ENCODE results near the gene PI3. TPM values are rescaled to one million over a fixed set of nuclear protein-coding genes. Genes with fewer than 3 reads are reported as not detected.

The PI3 gene
- total RNA-seq, 1 donor from 2014 or later, result not detected

DNA sequence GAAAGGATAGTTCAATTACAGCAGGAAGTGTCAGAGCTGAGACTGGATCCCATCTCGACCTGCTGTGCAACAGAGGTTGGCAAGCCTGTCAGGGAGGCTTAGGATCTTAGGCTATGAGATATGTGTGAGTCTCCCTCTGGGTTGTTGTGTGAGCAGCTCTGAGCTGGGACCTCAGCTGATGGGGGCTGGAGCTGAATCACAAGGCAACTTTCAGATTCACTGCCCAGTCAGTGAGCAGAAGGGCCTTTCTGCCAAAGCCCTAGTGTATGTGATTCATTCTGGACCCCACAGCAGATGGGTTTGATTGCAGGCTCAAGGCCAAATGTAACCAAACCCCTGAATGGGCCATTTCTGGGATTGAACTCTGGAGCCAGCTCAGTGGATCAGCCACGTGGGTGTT, 4.5 kb downstream of the PI3 start:
- ATAC-seq, result no peak
- intact Hi-C loops (cut with DNase I), result no loop called here
- DNase-seq (ENCODE audit: missing footprints), result no peak

DNA sequence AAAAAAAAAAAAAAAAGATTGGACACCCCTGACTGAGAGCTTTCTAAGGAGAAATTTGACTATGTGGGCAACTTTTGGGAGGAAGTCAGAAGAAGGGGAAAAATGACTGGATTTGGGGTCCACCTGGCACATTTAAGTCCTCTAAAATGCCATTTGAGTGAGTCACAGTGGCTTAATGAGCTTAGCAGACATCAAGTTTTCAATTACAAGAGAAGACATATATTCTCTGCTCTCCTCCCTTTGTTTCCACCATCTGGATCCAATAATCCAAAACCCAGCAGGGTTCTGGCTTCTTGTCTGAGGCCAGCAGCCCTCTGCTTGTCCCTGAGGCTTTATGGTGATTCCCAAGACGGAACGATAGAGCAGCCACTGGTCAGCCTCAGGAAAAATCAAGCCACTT, 6.9 kb downstream of the PI3 start:
- intact Hi-C loops (cut with DNase I), result no loop called here
- DNase-seq (ENCODE audit: missing footprints) (no peak), ATAC-seq (no peak)

DNA sequence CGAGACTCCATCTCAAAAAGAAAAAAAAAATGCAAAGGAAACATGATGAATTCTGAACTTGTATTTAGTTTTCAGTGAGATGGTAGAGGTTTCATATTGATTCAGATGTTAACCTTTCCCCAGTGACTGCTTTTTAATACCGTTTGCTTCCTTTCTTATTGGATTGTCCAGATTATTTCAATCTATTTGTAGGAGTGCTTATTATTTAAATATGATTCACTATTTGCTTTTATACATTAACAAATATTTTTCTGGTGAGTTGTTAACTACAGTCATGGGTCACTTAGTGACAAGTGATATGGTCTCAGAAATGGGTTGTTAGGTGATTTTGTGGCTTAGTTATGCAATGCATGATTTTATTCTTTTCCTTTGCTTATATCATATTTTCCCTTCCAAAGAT, 8.4 kb downstream of the PI3 start:
- DNase-seq (ENCODE audit: missing footprints), result no peak
- intact Hi-C loops (cut with DNase I), result no loop called here
- ATAC-seq, result no peak

DNA sequence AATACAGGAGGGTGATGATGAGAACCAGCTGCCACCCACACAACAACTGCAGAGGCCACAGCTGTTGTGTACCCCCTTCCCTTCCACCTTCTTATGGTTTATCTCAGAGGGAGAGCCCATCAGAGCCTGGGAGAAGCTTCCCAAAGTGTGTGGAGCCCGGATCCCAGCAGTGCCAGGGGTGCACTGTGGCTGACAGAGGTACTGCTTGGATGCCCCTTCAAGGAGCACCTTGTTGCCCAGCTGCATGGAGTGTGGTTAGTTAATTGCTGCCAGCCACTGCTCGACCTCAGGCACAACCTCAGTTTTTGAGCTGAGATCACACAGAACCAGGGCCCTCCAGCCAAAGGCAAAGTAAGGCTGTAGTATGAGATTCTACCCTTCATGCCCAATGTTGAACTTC, 13.0 kb downstream of the PI3 start:
- intact Hi-C loops (cut with DNase I), result no loop called here
- no peak for ATAC-seq
- DNase-seq (ENCODE audit: missing footprints), result no peak

GRCh38 chr20:45189067-45189609, 14.4 kb downstream of the PI3 start:
- DNase-seq (ENCODE audit: missing footprints) (no peak), ATAC-seq (no peak)
- intact Hi-C loops (cut with DNase I), result no loop called here

GRCh38 chr20:45189861-45190260, 15.2 kb downstream of the PI3 start:
- intact Hi-C loops (cut with DNase I), result no loop called here
- ATAC-seq (no peak), DNase-seq (ENCODE audit: missing footprints) (no peak)

DNA sequence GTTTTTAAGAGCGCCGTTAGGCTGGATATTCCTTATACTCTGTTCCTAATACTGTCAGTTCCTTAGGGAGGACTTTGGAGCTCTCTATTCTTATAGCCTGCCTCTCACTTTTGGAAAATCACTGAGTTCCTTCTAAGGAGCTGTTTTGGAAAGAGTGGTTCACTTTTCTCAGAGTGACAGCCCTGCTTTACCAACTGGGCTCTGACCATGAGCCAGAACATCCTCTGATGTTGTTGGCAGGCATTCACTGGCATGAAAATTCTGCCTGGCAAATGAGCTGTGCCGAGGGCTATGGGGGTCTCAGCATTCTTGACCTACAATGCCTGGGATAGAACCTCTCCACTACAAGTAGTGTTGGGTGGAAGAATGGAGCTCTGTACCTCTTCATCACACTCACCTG, 17.2 kb downstream of the PI3 start:
- intact Hi-C loops (cut with DNase I), result no loop called here
- ATAC-seq, result no peak
- no peak for DNase-seq (ENCODE audit: missing footprints)

DNA sequence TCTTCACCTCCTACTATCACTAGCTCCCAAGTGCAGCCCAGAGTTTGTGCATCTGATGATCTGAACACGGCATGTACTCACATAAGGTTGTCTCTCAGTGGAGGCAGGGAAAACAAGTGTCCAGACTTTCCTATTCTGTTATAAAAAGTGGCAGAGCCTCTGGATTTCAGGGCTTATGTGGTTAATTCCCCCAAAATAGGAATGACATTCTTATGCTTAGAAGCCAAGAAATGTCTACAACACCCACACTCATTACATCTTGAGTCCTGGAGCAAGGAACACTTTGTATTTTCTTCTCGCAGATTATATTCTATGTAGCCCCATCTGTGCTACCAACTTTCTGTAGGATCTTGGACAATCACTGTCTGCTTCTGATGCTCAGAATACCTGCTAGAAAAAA, 18.6 kb downstream of the PI3 start:
- intact Hi-C loops (cut with DNase I), result no loop called here
- ATAC-seq (no peak), DNase-seq (ENCODE audit: missing footprints) (no peak)

- DNase-seq (ENCODE audit: missing footprints) (no peak), ATAC-seq (no peak)
- intact Hi-C loops (cut with DNase I), result no loop called here
Measured at GRCh38 chr20:45206725-45207124, 32.0 kb downstream of the PI3 start, which contains the start of gene SEMG1. Gene SEMG1 (plus strand): TSS chr20:45207033. CDS start chr20:45207054, 21 bp downstream.

GRCh38 chr20:45209924-45210323, 35.2 kb downstream of the PI3 start:
- intact Hi-C loops (cut with DNase I), result no loop called here
- ATAC-seq (no peak), DNase-seq (ENCODE audit: missing footprints) (no peak)

DNA sequence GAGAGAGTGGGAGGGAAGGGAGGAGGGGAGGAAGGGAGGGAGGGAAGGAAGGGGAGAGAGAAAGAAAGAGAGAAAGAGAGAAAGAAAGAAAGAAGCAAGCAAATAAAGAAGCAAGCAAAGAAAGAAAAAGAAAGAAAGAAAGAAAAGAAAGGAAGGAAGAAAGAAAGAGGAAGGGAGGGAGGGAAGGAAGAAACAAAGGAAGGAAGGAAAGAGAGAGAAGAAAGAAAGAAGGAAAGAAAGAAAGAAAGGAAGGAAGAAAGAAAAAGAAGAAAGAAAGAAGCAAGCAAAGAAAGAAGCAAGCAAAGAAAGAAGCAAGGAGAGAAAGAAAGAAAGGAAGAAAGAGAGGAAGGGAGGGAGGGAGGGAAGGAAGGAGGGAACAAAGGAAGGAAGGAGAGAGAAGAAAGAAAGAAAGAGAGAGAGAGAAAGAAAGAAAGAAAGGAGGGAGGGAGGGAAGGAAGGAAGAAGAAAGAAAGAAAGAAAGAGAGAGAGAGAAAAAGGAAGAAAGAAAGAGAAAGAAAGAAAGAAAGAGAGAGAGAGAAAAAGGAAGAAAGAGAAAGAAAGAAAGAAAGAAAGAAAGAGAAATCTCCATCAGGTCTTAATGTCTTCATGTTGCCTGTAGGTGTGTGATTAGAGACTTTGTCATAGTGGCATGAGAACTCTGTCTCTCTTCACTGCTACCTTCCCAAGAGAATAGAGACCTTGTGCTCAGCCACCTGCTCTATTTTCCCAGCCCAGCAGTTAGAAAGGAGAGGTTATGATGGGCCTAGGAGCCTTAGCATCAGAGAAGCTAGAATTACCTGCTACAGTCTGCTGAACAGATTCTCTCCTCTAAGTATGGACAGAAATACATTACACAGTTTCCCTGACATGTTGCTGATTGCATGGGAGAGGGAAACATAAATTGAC, 37.1 kb downstream of the PI3 start:
- no peak for DNase-seq (ENCODE audit: missing footprints)
- intact Hi-C loops (cut with DNase I), result no loop called here

DNA sequence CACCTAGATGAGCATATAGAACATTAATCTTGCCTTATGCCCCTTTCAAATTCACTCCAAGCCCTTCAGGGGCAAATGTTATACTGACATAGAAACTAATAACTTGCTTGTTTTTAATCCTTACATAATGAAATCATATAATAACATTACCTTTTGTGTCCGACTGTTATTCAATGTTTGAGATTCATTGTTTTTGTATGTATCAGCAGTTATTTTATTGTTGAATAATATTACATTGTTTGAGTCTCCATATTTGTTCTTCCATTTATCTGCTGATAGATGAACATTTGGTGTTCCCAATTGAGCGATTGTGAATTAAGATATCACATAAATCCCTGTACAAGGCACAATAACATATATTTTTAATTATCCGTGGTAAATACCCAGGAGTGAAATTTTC, 38.1 kb downstream of the PI3 start:
- intact Hi-C loops (cut with DNase I), result no loop called here

More for the DNA sequence above, 37.1 kb downstream of the PI3 start:
- ATAC-seq, result no peak

GRCh38 chr20:45218124-45218523, 43.4 kb downstream of the PI3 start:
- ATAC-seq (no peak), DNase-seq (ENCODE audit: missing footprints) (no peak)
- intact Hi-C loops (cut with DNase I), result no loop called here

More for the DNA sequence above, 38.1 kb downstream of the PI3 start:
- ATAC-seq (no peak), DNase-seq (ENCODE audit: missing footprints) (no peak)

GRCh38 chr20:45218636-45219035, 43.9 kb downstream of the PI3 start:
- no peak for ATAC-seq
- no peak for DNase-seq (ENCODE audit: missing footprints)
- intact Hi-C loops (cut with DNase I), result no loop called here

DNA sequence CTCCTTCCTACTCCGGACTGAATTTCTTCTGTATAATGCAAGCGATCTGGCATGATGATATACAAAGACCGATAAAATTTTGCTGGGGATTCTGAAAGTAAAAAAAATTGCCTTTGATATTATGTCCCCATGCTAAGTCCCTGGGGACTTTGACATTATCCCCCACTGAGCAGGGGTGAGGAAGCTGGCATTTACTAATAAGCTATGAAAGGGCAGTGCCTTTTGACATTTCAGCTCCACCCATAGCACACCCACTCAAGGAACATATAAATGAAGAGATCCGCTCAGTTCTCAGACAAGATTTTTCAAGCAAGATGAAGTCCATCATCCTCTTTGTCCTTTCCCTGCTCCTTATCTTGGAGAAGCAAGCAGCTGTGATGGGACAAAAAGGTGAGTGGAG, 46.4 kb downstream of the PI3 start, which contains the start of gene SEMG2:
SEMG2 (plus strand) TSS at position 298 of the 400 bp plus-strand sequence; CDS start at position 315, 17 bp downstream.
- DNase-seq (ENCODE audit: missing footprints) (no peak), ATAC-seq (no peak)
- intact Hi-C loops (cut with DNase I), result no loop called here

- intact Hi-C loops (cut with DNase I), result no loop called here
- ATAC-seq, result no peak
- DNase-seq (ENCODE audit: missing footprints), result no peak
Measured at GRCh38 chr20:45223136-45223535, 48.4 kb downstream of the PI3 start.

Other genes starting within 250 kb of the PI3 start
- 10.3 TPM for gene TOMM34, start 214.5 kb upstream of the PI3 start, total RNA-seq
- gene STK4, start 208.4 kb upstream of the PI3 start, total RNA-seq, result 10.3 TPM
- gene KCNS1, start 73.8 kb upstream of the PI3 start, total RNA-seq, result not detected
- not detected for gene WFDC5, start 59.7 kb upstream of the PI3 start, total RNA-seq
- not detected for gene WFDC12, start 50.4 kb upstream of the PI3 start, total RNA-seq
- not detected for gene SEMG1, start 32.1 kb downstream of the PI3 start, total RNA-seq
- not detected for gene SEMG2, start 46.5 kb downstream of the PI3 start, total RNA-seq
- gene SLPI, start 79.7 kb downstream of the PI3 start, total RNA-seq, result 5.7 TPM
- gene RBPJL, start 131.9 kb downstream of the PI3 start, total RNA-seq, result not detected
- not detected for gene MATN4, start 133.4 kb downstream of the PI3 start, total RNA-seq
- 82.1 TPM for gene SDC4, start 173.5 kb downstream of the PI3 start, total RNA-seq
- gene SYS1, start 188.3 kb downstream of the PI3 start, total RNA-seq, result 21.9 TPM
- gene TP53TG5, start 203.4 kb downstream of the PI3 start, total RNA-seq, result 0.73 TPM
- gene DBNDD2, start 233.4 kb downstream of the PI3 start, total RNA-seq, result 364 TPM
- 114 TPM for gene PIGT, start 241.2 kb downstream of the PI3 start, total RNA-seq